Ascending aorta (tissue), 2 donors: ENCODE data around the gene CRTC3. TPM values are rescaled to one million over a fixed set of nuclear protein-coding genes. Genes with fewer than 3 reads are reported as not detected.
"Not testable (repeated sequence)": the region's sequence is repeated elsewhere in the genome, so short reads cannot be mapped to it uniquely, and the experiment has no call there.

Experiments
- DNase-seq, 2 donors: peaks; one replicate each; pipeline ENCODE4 v3.0.0-alpha.2; 2019; ENCODE audit warnings: low spot score in 2 of 2
- H3K27ac ChIP-seq, 2 donors: fragments of 200-600 bp; sonication (generic); one replicate each; pipeline ENCODE4 v1.5.1; 2016 to 2017; ENCODE audit warnings: mild to moderate bottlenecking in 1 of 2
- H3K27me3 ChIP-seq: fragments of 200-600 bp; sonication (generic); one replicate; pipeline ENCODE4 v1.5.1; 2017
- H3K36me3 ChIP-seq, 2 donors: fragments of 200-600 bp; sonication (generic); one replicate each; pipeline ENCODE4 v1.5.1; 2016
- H3K4me1 ChIP-seq, 2 donors: fragments of 200-600 bp; sonication (generic); one replicate each; pipeline ENCODE4 v1.5.1; 2016 to 2017; ENCODE audit warnings: mild to moderate bottlenecking in 1 of 2
- H3K4me3 ChIP-seq, 2 donors: fragments of 200-600 bp; sonication (generic); one replicate each; pipeline ENCODE4 v1.5.1; 2016 to 2017; ENCODE audit warnings: mild to moderate bottlenecking in 1 of 2
- H3K9me3 ChIP-seq, 2 donors: fragments of 200-600 bp; sonication (generic); one replicate each; pipeline ENCODE4 v1.5.1; 2016
- intact Hi-C: fragments of 100-400 bp; cut with DNase I; formaldehyde crosslinking; loops from one replicate; pipeline ENCODE4 v1.15.1; 2023
- total RNA-seq: library from RNA; depleted of rRNA; stranded (reverse); fragments of >200 nt; gene quantifications from one replicate; pipeline ENCODE4 v1.1.0, GENCODE V29; 2016
- TF ChIP-seq, protein P1 (sequence below), 3 experiments: fragments of 200-600 bp in 2 of 3; fragments of 450-650 bp in 1 of 3; sonication (generic) in 2 of 3; IDR thresholded peaks; one replicate each; pipeline ENCODE4 v1.5.1; 2016 to 2019; ENCODE audit warnings: antibody characterized with exemption in 3 of 3, mild to moderate bottlenecking in 1 of 3, moderate library complexity in 1 of 3

CRTC3 gene
- total RNA-seq, 1 donor from 2014 or later: 35.5 TPM

DNA sequence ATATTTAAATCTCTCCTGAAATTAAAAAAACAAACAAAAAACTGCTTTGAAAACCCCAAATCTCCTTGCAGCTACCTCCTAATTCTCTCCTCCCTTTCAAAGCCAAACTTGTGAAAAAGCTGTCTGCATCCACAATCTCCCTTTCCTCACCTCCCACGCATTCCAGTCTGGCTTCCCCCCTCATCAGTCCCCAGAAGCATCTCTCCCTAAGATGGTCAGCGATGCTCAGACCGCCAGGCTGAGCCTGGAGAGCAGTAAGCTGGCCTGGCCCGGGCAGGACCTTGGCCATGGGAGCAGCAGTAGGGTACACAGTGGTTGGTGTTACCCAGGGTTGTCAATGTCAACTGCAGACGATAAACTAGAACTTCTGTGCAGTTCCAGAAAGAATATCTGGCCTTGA, 154.6 kb downstream of the CRTC3 start:
- no peak for DNase-seq
- no peaks in the 10 kb centered on the region for H3K27me3 ChIP-seq
- TF ChIP-seq, protein P1, sequence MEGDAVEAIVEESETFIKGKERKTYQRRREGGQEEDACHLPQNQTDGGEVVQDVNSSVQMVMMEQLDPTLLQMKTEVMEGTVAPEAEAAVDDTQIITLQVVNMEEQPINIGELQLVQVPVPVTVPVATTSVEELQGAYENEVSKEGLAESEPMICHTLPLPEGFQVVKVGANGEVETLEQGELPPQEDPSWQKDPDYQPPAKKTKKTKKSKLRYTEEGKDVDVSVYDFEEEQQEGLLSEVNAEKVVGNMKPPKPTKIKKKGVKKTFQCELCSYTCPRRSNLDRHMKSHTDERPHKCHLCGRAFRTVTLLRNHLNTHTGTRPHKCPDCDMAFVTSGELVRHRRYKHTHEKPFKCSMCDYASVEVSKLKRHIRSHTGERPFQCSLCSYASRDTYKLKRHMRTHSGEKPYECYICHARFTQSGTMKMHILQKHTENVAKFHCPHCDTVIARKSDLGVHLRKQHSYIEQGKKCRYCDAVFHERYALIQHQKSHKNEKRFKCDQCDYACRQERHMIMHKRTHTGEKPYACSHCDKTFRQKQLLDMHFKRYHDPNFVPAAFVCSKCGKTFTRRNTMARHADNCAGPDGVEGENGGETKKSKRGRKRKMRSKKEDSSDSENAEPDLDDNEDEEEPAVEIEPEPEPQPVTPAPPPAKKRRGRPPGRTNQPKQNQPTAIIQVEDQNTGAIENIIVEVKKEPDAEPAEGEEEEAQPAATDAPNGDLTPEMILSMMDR (IDR thresholded peaks at IDR 0.05): no peak
- H3K9me3 ChIP-seq: no peaks in the 10 kb centered on the region
- intact Hi-C loops: no loop called here
- no peaks in the 10 kb centered on the region for H3K36me3 ChIP-seq
- H3K27ac ChIP-seq: no peak overlapping the region
- H3K4me3 ChIP-seq: no peak overlapping the region
- H3K4me1 ChIP-seq: peaks cover 4 to 17% of the 10 kb centered on the region in 2 donors

DNA sequence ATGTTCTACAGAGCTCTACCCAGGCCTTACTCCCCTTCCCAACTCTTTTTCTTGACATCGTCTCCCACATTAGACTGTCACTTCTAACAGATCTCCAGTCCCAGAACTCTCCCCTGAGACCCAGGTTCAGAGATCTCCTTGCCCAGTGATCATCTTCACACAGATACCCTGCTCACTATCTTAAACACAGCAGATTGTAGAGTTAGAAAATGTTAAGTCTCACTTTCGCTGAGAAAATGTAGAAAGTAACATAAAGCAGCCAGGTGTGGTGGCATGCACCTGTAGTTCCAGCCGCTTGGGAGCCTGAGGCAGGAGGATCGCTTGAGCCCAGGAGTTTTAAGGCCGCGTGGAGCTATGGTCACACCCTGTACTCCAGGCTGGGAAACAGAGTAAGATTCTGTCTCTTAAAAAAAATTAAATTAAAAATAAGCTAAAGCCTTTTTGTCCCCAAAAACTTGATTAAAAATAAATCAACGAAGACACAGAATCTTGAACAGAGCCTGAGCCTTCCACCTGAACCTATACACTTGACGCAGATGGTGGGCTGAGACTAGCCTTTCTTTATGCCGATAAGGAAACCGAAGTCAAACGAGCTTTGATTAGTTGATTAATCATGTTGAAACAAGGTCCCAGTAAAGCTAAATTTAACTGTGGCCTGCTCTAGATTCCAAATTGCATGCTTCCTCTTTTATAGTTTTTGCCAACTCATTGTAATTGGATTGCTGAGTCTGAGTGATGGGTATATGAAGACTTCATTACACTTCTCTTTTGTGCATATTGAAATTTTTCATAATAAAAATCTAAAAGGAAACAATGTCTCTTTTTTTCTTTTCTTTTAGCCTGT, 156.1 kb downstream of the CRTC3 start:
- Histone ChIP-seq H3K27me3 (no peaks in the 10 kb centered on the region), H3K4me1 (peaks cover 0 to 11% of the 10 kb centered on the region in 2 donors), H3K4me3 (no peak overlapping the region), H3K36me3 (no peaks in the 10 kb centered on the region), H3K9me3 (no peaks in the 10 kb centered on the region), H3K27ac (no peak overlapping the region)
- DNase-seq: no peak
- intact Hi-C loops: no loop called here
- TF ChIP-seq, protein P1 (IDR thresholded peaks at IDR 0.05): no peak

DNA sequence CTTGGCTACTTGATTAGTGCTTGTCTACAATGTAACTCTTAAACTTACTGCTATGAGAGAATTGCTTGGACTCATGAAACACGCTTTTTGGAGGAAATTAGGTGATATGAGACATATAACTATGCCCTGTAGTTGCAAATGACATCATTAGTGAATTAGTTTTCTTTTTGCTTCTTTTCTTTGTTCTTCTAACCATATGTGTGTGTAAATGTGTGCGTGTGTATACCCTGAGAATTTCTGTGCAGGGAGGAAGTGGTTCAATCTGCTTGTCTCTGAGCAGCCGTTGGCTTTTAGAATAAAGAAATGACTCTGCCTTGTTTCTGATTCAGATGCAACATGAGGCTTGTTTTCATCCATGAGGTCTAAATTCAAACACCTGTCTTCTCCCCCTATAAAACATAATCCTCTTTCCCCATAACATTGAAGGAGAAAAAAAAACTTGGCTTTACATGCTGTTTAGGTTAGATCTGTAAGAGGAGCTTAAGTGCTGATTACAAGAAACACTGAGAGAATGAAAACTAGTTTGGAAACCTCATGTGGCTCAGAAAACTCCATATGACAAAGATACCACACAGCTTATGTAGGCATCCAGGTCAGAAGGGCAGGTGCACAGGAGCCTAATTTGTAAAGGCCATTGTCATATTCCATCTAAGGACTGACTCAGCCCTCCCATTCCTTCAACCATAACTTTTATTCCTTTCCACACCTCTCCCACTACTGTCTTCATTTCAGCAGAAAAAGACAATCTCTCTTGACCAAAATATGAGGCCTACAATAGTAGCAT, 156.9 kb downstream of the CRTC3 start:
- TF ChIP-seq, protein P1 (IDR thresholded peaks at IDR 0.05): no peak
- H3K36me3 ChIP-seq: no peaks in the 10 kb centered on the region
- no peaks in the 10 kb centered on the region for H3K27me3 ChIP-seq
- no peak overlapping the region for H3K27ac ChIP-seq
- peaks cover 0 to 3% of the 10 kb centered on the region in 2 donors for H3K4me1 ChIP-seq
- DNase-seq: no peak
- intact Hi-C loops: no loop called here
- H3K9me3 ChIP-seq: no peaks in the 10 kb centered on the region
- H3K4me3 ChIP-seq: no peak overlapping the region

DNA sequence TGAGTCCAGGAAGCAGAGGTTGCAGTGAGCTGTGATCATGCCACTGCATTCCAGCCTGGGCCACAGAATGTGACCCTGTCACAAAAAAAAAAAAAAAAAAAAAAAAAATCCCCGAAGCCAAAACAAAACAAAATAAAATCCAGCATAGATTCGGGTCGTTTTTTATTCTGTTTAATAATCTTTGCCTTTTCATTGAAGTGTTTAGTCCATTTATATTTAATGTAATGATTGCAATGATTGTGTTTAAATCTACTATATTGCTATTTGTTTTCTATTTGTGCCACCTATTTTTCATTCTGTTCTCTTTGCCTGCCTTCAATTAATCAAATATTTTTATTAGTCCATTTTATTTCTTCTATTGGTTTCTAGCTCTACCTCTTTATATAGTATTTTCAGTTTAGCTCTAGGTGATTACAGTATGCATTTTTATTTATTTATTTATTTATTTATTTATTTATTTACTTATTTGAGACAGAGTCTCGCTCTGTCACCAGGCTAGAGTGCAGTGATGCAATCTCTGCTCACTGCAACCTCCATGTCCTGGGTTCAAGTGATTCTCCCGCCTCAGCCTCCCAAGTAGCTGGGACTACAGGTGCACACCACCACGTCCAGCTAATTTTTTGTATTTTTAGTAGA, 159.7 kb downstream of the CRTC3 start:
- intact Hi-C loops, H3K27ac ChIP-seq, H3K9me3 ChIP-seq: not testable (repeated sequence)

DNA sequence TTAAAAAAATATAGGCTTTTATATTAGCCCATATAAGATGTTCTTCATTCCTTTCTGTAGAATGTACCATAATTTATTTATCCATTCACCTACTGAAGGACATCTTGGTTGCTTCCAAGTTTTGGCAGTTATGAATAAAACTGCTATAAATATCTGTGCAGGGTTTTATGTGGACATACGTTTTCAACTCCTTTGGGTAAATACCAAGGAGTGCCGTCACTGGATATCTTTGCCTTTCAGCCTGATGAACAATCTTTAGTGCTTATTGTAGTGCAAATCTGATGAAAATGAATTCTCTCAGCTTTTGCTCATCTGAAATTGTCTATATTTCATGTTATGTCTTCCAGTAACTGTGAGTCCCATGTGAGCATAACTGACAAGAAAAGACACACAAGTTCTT, 160.9 kb downstream of the CRTC3 start:
- intact Hi-C loops: no loop called here

More for the DNA sequence above, 159.7 kb downstream of the CRTC3 start:
- not testable (repeated sequence) for H3K4me1 ChIP-seq, H3K27me3 ChIP-seq, DNase-seq, H3K4me3 ChIP-seq, H3K36me3 ChIP-seq

More for the DNA sequence above, 160.9 kb downstream of the CRTC3 start:
- H3K9me3 ChIP-seq: no peaks in the 10 kb centered on the region
- DNase-seq: no peak
- no peak overlapping the region for H3K4me3 ChIP-seq
- no peaks in the 10 kb centered on the region for H3K4me1 ChIP-seq
- no peaks in the 10 kb centered on the region for H3K36me3 ChIP-seq
- H3K27ac ChIP-seq: no peak overlapping the region
- TF ChIP-seq, protein P1 (IDR thresholded peaks at IDR 0.05): no peak
- no peaks in the 10 kb centered on the region for H3K27me3 ChIP-seq
